NCI-H2029 (cell line): ENCODE results near the gene RAPGEFL1.
A peak's percentile ranks its signal among the peaks of the same experiment; 100 is the strongest.
"Not testable (repeated sequence)": the region's sequence is repeated elsewhere in the genome, so short reads cannot be mapped to it uniquely, and the experiment has no call there.

Source experiments
- DNase-seq: peaks from one replicate; lab custom pipeline; 2025; lab: John Stamatoyannopoulos, UW

The RAPGEFL1 gene

DNA sequence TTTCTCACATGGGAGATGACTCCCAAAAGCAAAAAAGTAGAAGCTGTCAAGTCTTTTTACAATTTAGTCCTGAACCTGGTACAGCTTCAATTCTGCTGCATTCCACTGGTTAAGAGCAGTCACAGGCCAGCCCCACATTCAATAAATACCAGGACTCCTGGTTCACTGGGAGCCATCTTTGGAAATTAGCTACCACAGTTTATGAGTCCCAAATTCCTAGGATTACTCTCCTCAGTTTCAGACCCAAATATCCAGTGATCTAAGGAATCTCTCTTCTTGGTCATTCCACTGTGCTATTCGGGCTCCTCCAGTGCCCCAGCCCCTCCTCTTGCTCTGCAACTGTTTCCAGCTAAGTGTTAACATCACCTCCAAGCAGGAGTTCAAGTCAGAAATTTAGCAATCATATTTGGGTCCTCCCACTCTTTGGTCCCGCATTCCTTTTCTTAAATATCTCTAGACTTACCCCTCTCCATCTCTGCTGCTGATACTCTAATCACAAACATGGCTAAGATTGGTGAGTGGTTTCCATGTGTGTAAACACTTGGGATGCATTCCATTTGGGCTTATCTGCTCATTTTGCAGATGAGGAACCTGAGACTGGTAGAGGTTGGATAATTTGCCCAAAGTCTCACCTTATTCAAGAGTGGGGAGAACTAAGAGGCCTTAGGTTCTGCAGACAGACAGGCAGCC is 32.3 kb downstream of the RAPGEFL1 start:
- no peak for DNase-seq

DNA sequence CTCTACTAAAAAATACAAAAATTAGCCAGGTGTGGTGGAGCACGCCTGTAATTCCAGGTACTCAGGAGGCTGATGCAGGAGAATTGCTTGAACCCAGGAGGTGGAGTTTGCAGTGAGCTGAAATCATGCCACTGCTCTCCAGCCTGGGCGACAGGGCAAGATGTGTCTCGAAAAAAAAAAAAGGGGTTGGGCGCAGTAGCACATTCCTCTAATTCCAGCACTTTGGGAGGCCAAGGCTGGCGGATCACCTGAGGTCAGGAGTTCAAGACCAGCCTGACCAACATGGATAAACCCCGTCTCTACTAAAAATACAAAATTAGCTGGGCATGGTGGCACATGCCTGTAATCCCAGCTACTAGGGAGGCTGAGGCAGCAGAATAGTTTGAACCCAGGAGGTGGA is 36.6 kb downstream of the RAPGEFL1 start:
- DNase-seq, result not testable (repeated sequence)

DNA sequence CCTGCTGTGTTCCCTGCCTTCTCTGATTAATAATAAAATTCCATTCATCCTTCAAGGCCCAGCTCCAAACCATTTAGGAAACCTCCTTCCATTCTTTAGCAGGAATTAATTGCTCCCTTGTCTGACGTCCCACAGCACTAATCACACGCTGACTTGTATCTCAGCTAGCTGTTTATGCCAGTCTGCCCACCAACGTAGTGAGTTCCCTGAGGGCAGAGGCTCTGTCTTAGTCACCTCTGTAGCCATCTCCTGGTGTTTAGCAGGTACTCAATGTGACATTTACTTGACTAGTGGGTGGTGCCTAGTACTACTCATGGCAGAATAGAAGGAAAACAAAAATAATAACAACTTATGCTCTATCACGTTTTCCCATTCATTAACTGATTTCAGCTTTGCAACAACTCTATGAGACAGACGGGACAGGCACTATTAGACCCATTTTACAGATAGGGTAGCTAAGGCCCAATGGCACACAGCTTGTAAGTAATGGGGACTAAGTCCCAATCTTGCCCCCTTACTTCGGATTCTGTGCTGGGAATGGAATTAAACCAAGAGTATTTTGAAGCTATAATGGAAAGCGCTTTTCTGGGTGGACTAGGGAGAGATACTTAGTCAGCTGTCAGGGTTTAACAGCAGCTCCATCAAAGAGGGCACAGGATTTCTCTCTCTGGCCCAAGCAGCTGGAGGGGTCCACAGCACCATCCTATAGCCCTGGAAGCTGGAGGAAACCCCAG is 40.9 kb downstream of the RAPGEFL1 start:
- no peak for DNase-seq

DNA sequence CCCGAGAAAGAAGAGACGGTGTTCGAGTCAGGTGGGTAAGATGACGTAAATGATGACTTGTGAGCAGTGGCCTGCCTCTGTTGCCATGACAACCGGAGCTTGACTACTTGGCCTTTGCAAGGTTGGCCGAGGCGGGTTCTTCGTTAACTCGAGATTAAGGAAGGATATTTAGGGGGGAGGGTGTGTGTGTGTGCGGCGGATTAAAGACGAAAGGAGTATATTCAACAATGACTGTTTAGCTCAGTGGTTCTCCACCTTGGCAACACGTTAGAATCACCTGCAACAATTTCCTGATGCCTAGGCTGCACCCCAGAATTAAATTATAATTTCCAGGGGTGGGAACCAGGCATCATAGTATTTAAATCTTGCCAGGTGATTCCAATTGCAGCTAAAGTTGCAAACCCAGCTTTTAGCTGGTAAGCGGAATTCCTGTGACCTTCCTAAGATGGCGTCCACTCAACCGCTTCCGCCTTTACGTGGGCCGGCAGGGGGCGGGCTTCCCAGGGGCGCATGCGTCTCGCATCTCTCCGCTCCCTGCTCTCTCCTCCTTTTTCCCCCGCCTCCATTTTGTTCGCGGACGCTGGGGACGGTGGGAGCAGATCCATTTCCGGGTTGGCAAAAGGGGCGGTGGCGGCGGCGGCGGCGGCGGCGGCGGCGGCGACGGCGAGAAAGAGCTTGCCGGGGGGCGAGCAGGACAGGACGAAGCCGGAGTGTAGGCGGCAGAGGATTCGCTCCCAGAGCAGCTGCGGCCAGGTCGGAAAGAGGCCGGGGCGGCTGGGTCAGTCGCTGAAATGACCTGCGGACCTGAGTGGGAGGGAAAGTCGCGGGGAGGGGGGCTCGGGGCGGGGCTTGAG is 41.7 kb downstream of the RAPGEFL1 start, which contains the start of gene WIPF2:
WIPF2 (plus strand) TSS at position 565 of the 854 bp plus-strand sequence. CDS start 37,156 bp downstream, outside the sequence.
- peak; percentile 95 for DNase-seq

DNA sequence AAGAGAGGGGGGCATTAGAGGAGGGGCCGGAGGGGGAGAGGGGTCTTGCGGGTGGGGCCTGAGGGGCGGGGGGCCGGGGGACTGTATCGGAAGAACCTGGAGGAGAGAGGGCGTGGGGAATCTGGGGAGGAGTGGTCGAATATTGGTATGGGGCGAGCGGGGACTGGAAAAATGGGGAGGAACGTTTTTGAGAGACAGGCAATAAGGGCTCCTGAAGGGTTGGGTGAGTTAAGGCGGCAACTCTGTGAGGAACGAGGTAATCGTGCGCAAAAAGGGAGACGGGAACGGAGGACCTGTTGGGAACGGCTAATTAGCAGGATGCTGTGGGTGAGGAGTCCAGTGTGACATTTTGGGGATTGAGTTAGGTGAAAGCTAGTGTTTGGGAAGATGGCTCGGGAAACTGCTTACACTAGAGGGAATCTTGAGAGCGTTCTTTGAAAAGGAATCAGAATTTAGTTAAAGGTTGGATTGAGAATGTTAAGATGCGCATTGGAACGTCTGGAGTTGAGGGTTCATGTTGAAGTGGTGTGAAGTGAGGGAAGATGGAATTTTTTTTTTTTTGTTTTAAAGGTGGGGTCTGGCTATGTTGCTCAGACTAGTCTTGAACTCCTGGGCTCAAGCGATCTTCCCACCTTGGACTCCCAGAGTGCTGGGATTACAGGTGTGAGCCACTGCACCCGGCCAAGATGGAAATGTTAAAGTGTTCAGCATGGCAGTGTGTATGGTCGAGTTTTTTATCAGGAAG is 42.5 kb downstream of the RAPGEFL1 start:
- DNase-seq, result peak; percentile 21

DNA sequence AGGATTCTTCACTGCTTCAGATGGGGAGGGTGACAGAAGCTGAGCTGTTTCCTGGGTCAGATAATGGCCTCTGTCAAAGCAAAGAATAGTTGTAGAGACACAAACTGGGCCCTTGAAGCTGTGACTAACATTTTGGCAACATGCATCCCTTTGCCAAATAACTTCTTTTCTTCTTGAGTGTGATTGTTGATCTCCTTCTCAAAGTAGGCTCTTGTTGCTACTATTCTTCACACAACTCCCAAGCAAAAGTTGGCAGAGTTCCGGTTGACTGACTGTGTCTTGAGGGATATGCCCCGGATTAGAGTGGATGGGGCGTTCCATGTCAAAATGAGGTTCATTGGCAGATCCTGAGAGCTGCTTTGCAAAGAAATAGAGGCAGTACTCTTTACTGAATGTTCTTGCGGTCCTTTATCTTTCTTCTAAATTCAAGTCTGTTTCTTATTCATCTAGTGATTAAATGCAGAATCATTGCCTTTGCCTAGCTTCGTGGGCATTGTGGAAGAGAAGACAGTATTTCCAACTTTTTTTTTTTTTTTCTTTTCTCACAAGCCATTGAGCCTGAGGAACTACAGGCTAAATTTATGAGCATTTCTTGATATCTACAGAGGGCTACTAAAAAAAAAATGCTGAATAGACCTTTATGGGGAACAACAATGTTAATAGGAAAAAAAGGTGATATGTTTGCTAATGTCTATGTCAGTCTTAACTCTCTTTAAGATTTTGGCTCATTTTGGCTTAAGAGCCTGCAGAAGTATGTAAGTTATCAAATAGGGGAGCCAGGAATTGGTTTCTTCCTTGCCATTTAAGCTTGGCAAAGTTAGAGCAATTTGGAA is 47.7 kb downstream of the RAPGEFL1 start:
- no peak for DNase-seq

DNA sequence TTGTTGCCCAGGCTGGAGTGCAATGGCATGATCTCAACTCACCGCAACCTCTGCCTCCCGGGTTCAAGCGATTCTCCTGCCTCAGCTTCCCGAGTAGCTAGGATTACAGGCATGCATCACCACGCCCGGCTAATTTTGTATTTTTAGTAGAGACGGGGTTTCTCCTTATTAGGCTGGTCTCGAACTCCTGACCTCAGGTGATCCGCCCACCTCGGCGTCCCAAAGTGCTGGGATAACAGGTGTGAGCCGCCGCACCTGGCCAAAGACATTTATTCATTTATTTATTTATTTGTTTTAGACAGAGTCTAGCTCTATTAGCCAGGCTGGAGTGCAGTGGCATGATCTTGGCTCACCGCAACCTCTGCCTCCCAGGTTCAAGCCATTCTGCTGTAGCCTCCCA is 51.9 kb downstream of the RAPGEFL1 start:
- DNase-seq, result not testable (repeated sequence)

DNA sequence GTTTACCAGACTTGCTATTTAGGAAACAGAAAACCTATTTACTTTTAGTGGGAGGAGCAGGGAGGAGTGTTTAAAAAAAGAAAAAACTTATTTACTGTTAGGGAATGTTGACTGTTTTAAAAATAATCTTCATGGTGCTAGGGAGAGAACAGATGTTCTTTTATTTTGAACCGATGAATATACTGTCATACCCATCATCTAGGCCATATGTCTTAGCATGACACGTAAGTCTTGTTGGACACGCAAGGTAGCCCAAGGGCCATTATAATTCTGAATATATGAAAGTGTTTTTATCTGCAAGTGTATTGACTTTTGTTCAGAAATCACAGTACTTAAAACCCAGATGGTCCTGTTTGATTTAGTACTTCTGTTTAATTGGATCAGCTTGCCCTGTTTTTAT is 53.4 kb downstream of the RAPGEFL1 start:
- DNase-seq, result no peak

DNA sequence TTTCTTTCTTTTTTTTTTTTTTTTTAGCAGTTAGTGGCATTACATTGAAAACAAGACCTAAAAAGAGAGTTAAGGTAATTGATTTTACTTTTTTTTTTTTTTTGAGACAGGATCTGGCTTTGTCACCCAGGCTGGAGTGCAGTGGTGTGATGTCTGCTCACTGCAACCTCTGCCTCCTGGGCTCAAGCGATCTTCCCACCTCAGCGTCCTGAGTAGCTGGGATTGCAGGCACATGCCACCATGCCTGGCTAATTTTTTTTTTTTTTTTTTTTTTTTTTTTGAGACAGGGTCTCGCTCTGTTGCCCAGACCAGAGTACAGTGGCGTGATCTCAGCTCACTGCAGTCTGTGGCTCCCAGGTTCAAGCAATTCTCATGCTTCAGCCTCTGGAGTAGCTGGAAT is 54.7 kb downstream of the RAPGEFL1 start:
- DNase-seq, result not testable (repeated sequence)

DNA sequence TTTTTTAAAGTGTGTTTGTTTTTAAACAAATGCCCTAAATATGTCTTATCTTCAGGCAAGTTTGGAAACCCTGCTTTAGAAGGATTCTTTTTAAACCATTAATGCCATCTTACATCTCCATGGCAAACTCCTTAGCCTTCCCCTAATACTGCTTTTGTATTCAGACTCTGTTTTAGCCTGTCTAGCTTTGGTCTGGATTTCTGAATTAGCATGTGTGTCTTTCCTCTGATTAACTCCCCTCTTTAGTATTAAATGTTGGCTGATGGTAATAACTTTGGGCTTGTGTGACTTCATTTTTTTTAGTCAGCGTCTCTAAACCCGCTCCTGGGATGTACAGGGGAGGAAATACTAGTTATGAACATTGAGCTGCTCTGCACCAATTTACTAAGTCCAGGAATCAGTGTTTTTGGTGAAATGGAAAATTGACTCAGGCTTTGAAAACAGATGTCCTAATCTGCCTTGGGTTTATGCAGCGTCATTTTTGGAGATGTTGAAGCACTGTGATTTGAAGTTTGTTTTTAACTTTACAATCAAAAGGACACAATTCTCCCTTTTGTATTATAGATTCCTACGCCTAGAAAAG is 64.1 kb downstream of the RAPGEFL1 start:
- DNase-seq, result no peak

DNA sequence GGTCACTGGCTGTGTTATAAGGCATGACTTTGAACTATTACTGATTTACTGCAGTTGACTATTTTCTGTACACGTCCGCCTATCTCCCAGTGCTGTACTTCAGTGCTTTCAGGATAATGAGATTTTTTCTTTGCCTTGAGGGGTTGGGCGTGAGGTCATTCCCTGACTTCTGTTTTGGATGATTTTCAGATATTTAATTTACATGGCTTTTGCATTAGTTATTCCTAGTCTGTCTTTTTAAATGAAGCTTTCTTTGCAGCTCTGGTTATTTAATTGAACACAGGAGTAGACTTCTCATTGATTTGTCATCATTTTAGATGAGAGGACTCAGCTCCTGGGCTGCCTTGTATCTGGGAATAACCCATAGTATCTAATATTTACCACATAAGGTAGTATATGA is 65.5 kb downstream of the RAPGEFL1 start:
- no peak for DNase-seq

DNA sequence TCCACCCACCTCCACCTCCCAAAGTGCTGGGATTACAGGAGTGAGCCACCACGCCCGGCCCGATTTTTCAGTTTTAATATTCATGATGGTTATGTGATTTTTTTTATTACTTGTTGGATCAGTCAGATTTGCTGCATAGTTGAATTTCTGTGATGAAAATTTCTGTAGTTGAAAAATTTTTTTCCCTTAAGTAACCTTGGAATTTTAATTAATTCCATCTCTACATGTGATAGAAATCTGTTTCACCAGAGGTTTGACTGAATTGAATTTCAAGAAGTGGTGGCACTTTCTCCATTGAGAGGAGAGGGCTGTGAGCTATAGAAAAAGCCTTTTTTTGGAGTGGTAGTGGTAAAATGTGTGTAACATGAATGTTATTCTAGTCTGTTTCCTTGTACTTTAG is 66.5 kb downstream of the RAPGEFL1 start:
- DNase-seq, result no peak

DNA sequence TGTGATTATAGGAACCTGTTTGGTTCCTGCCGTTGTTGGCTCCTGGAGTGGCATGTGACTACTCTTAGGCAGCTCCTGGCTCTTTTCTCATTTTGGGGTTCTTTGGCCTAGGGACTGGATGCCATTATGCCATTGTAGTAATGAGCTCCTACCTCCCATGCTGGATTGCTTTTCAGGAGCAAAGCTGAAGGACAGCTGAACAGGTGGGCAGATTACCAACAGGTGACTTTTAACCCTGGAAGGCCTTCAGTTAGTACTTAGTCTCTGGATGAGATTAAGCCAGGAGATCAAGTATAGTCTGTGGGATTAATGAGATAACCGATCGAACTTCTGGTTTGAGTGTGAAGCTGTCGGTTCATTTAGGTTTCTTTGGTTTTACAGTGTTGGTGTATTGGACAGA is 67.0 kb downstream of the RAPGEFL1 start:
- DNase-seq, result no peak
